Activated CD4-positive, alpha-beta T cell treated with anti-CD3 and anti-CD28 coated beads, Interleukin-2, amount 50 U/mL, for 4 hours (primary cell): ENCODE results near the gene P2RY8.
"Not testable (repeated sequence)": the region's sequence is repeated elsewhere in the genome, so short reads cannot be mapped to it uniquely, and the experiment has no call there.

Source experiments
- DNase-seq, 2 experiments: peaks; one replicate each; pipeline ENCODE4 v3.0.0-alpha.2; 2020

The P2RY8 gene

DNA sequence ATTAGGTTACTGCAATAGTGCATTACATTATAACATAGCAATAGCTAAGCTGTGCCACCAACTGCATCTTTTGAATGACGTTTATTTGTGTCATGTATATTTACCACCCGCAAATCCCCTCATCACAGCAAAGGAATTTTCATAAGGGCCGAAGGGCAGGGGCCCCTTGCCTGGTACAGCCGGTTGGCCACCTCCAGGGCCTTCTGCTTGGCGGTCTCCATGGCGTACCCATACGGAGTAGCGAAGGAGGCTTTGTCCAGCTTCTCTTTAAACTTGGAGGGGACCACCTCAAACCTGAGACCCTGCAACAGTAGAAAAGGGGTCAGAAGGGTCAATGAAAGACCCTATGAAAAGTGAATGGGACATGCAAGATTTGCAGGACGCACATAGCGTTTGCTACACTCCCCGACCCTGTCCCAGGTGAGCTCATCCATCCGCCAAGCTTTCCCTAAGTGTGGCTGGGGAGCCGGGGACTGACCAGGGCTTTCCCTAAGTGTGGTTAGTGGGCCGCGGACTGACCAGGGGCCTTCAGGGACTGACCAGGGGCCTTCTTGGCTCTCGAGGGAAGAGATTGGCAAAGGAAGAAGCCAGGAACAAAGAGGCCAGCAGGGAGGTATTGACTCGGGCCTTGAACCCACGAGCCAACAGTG, 94.8 kb downstream of the P2RY8 start:
- DNase-seq = no peak

GRCh38 chrX:1440506-1440905, 96.5 kb downstream of the P2RY8 start:
- DNase-seq = no peak

DNA sequence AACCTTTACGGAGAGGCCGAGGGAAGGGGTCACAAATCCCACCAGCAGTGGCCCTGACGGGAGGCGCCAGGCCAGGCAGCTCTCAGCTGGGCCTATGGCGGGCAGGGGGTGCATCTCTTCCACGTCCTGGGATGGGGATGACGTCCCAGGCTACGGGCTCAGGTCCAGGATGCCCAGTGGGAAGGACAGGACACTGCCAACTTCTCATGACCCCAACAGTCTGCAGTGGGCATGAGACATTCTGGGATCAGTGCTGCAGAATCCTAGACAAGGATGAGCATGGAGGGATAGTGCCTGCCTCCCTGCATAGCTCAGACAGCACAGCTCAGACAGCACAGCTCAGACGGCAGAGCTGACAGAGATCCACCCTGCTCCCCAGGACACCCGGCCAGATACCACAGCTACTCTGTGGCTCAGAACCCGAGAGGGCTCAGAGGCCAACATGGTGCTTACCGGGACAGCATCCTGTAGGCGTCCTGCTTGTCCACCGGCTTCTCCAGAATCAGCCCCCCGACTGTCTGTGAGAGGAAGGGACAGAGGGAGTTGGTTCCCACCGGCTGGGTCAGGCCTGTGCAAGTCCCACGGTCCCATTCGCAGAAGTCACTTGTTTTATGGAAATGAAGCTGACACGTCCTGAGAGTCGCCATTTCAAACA, 101.6 kb downstream of the P2RY8 start:
- DNase-seq = no peak

- DNase-seq = no peak
Measured at GRCh38 chrX:1434871-1435240, 102.1 kb downstream of the P2RY8 start.

GRCh38 chrX:1433646-1434357, 103.2 kb downstream of the P2RY8 start:
- DNase-seq = no peak

GRCh38 chrX:1430451-1430850, 106.5 kb downstream of the P2RY8 start:
- no peak for DNase-seq

DNA sequence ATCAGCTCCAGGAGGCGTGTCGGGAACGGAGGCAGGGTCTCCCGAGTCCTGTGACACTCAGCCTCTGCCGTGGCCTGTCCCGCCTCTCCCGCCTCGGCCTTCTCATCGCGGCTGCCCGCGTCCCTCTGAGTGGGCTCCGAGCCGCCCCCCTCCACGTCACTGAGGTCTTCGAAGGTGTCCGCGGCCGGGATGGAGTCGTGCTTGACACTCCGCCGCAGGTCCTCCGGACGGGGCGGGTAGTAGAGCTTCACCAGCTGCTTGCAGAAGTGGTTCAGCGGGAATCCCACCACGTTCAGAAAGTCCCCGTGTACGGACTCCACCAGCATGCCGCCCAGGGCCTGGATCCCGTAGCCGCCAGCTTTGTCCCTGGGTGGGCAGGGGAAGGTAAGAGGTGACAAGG, 109.2 kb downstream of the P2RY8 start:
- DNase-seq = no peak

DNA sequence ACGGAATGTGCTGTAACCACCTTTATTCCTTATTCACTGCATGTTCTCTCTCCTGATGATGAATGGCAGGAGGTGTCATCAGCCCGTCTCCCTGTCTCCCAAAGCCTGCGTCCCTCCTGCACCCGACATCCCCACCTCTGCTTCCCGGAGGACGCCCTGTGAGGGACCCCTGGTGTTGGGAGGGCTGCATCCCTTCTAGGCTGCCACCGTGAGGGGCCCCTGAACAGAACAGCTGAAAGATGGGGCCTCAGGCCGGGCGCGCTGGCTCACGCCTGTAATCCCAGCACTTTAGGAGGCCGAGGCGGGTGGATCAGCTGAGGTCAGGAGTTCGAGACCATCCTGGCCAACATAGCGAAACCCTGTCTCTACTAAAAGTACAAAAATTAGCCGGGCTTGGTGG, 110.7 kb downstream of the P2RY8 start:
- DNase-seq = not testable (repeated sequence)

GRCh38 chrX:1425381-1425780, 111.6 kb downstream of the P2RY8 start:
- DNase-seq = no peak

DNA sequence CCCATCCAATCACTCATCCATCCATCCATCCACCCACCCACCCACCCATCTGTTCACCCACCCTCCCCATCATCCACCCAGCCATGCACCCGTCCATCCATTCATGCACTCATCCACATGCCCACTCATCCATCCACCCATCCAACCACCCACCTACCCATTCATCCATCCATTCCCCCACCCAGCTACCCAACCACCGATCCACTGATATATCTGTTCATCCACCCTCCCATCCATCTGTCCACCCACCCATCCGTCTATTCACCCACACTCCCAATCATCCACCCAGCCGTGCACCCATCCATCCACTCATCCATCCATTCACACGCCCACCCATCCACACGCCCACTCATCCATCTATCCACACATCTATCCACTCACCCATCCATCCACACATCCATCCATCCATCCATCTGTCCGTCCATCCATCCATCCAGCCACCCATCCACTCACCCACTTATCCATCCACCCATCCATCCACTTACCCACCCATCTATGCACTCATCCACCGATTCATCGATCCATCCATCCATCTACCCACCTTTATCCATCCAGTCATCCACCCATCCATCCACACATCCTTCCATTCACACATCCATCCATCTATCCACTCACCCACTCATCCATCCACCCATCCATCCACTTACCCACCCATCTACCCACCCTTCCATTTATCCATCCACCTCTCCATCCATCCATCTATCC, 112.7 kb downstream of the P2RY8 start:
- no peak for DNase-seq

DNA sequence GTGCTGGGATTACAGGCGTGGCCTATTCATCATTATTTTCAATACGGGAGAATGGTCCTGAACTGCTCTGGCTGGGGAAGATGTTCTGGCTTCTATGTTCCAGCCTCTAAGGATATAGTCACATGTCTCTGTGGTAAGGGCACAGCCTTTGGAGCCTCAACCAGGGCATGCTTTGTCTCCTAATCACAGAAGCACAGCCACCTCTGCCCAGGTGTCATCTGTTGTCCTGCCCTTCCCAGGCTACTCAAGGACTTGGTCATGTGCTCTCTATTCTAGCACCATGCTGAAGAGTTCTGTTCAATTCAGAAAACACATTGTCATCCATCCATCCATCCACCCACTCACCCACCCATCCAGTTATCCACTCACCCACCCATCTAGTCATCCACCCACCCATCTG, 113.8 kb downstream of the P2RY8 start:
- no peak for DNase-seq

DNA sequence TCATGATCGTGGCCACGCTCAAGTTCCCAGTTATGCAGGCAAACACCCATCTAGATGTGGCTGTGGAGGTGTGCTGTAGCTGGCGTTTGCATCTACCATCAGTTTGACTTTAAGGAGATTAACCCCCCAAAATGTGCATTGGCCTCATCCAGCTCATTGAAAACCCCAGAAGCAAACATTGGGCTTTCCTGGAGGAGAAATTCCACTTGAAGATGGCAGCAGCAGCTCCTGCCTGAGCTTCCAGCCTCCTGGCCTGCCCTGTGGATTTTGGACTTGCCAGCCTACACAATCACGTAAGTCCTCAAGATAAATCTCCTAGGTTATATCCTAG, 114.9 kb downstream of the P2RY8 start:
- no peak for DNase-seq

GRCh38 chrX:1421433-1422134, 115.4 kb downstream of the P2RY8 start:
- no peak for DNase-seq

DNA sequence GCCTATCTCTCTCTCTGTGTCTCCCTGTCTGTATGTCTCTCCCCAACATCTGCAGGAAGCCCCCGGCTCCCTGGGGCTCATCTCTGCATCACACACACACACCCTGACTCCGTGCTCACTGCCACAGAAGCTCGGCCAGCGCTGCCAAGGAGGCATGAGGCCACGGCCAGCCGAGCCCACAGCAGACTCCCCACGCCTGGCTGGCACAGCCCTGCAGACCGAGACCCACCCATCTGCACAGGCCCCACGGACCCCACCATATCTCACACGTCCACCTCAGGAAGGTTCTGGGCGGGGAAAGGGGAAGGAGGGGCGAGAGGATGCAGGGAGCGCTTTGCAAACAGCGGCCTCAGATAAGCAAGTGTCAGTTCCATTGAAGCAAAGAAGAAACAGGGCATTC, 116.6 kb downstream of the P2RY8 start:
- no peak for DNase-seq

GRCh38 chrX:1419545-1420355, 117.2 kb downstream of the P2RY8 start:
- no peak for DNase-seq

GRCh38 chrX:1418901-1419544, 118.0 kb downstream of the P2RY8 start:
- DNase-seq = no peak

GRCh38 chrX:1417921-1418771, 118.8 kb downstream of the P2RY8 start:
- DNase-seq = no peak

- DNase-seq = no peak
Measured at GRCh38 chrX:1416965-1417760, 119.8 kb downstream of the P2RY8 start.

DNA sequence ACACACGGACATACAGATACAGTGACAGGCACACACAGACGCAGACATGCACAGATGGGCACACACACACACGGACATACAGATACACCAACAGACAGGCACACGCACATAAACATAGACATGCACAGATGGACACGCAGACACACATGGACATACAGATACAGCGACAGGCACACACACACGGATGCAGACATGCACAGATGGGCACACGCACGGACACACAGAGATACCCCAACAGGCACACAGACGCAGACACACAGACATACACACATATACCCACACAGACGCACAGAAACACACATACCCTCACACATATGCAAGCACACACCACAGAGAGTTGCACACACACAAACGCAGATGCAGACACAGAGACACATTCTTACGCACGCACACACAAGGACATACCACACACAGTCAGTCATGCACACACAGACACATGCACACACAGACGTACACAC, 120.6 kb downstream of the P2RY8 start:
- no peak for DNase-seq
